Tibial artery (tissue), 4 donors: ENCODE measurements around the gene XAGE3.

Experiments
- DNase-seq, 2 donors: peaks; one replicate each; pipeline ENCODE4 v3.0.0-alpha.2; 2019
- H3K27ac ChIP-seq, 2 donors: fragments of 200-600 bp; sonication (generic) in 1 of 2; 1 replicate in 1 of 2; 2 replicates in 1 of 2; pipeline ENCODE4 v1.5.1; 2018 to 2019; ENCODE audit warnings: mild to moderate bottlenecking in 1 of 2
- H3K27me3 ChIP-seq, 2 donors: fragments of 200-600 bp; sonication (generic) in 1 of 2; one replicate each; pipeline versions ENCODE4 v1.5.1 to v1.6.0; 2016 to 2019
- H3K36me3 ChIP-seq, 3 donors: fragments of 200-600 bp; sonication (generic) in 2 of 3; one replicate each; pipeline ENCODE4 v1.5.1; 2016 to 2019; ENCODE audit warnings: mild to moderate bottlenecking in 2 of 3
- H3K4me1 ChIP-seq, 4 donors: fragments of 200-600 bp; sonication (generic) in 2 of 4; 1 replicate in 3 of 4; 2 replicates in 1 of 4; pipeline ENCODE4 v1.5.1; 2016 to 2019
- H3K4me3 ChIP-seq, 2 donors: fragments of 200-600 bp; sonication (generic) in 1 of 2; 1 replicate in 1 of 2; 2 replicates in 1 of 2; pipeline ENCODE4 v1.5.1; 2018 to 2019; ENCODE audit warnings: mild to moderate bottlenecking in 2 of 2
- H3K9me3 ChIP-seq, 3 donors: fragments of 200-600 bp; sonication (generic) in 1 of 3; one replicate each; pipeline ENCODE4 v1.5.1; 2016 to 2019
- CTCF ChIP-seq, 2 experiments: fragments of 200-600 bp in 1 of 2; fragments of 450-650 bp in 1 of 2; IDR thresholded peaks; one replicate each; pipeline ENCODE4 v1.5.1; 2017 to 2019; ENCODE audit warnings: antibody characterized with exemption in 2 of 2, mild to moderate bottlenecking in 1 of 2, moderate library complexity in 1 of 2
- intact Hi-C: fragments of 100-400 bp; cut with DNase I; formaldehyde crosslinking; loops from one replicate; pipeline ENCODE4 v1.15.0; 2023; ENCODE audit warnings: low total_unique reads

Gene XAGE3

GRCh38 chrX:52839137-52839536, 28.7 kb downstream of the XAGE3 start:
- H3K36me3 ChIP-seq, result no peaks in the 10 kb centered on the region
- H3K9me3 ChIP-seq, result peaks cover 0 to 9% (median 0%) of the 10 kb centered on the region in 3 donors
- no peak overlapping the region for H3K4me3 ChIP-seq
- H3K27ac ChIP-seq, result no peak overlapping the region
- no peak for DNase-seq
- H3K4me1 ChIP-seq, result no peaks in the 10 kb centered on the region
- intact Hi-C loops, result no loop called here
- H3K27me3 ChIP-seq, result no peaks in the 10 kb centered on the region
- no peak for TF ChIP-seq CTCF (IDR thresholded peaks at IDR 0.05)

GRCh38 chrX:52830551-52830950, 37.3 kb downstream of the XAGE3 start:
- no peak for TF ChIP-seq CTCF (IDR thresholded peaks at IDR 0.05)
- intact Hi-C loops, result no loop called here

GRCh38 chrX:52824608-52825007, 43.3 kb downstream of the XAGE3 start:
- Histone ChIP-seq H3K9me3 (no peaks in the 10 kb centered on the region), H3K27me3 (no peaks in the 10 kb centered on the region), H3K4me3 (no peak overlapping the region), H3K36me3 (no peaks in the 10 kb centered on the region), H3K27ac (no peak overlapping the region), H3K4me1 (no peaks in the 10 kb centered on the region)
- intact Hi-C loops, result no loop called here
- no peak for TF ChIP-seq CTCF (IDR thresholded peaks at IDR 0.05)
- DNase-seq, result no peak

More at GRCh38 chrX:52830551-52830950, 37.3 kb downstream of the XAGE3 start:
- DNase-seq, result no peak
- H3K9me3 ChIP-seq, result no peaks in the 10 kb centered on the region
- H3K36me3 ChIP-seq, result no peaks in the 10 kb centered on the region
- no peaks in the 10 kb centered on the region for H3K4me1 ChIP-seq
- no peak overlapping the region for H3K4me3 ChIP-seq
- H3K27ac ChIP-seq, result no peak overlapping the region
- no peaks in the 10 kb centered on the region for H3K27me3 ChIP-seq

GRCh38 chrX:52821079-52821760, 46.7 kb downstream of the XAGE3 start:
- H3K36me3 ChIP-seq, result no peaks in the 10 kb centered on the region
- no peak for DNase-seq
- no peaks in the 10 kb centered on the region for H3K27me3 ChIP-seq
- H3K4me1 ChIP-seq, result no peaks in the 10 kb centered on the region
- intact Hi-C loops, result no loop called here
- no peaks in the 10 kb centered on the region for H3K9me3 ChIP-seq
- no peak overlapping the region for H3K27ac ChIP-seq
- no peak for TF ChIP-seq CTCF (IDR thresholded peaks at IDR 0.05)
- no peak overlapping the region for H3K4me3 ChIP-seq

- H3K36me3 ChIP-seq, result no peaks in the 10 kb centered on the region
- no peak for TF ChIP-seq CTCF (IDR thresholded peaks at IDR 0.05)
- H3K27ac ChIP-seq, result no peak overlapping the region
- intact Hi-C loops, result no loop called here
- no peaks in the 10 kb centered on the region for H3K9me3 ChIP-seq
- H3K4me1 ChIP-seq, result no peaks in the 10 kb centered on the region
- H3K4me3 ChIP-seq, result no peak overlapping the region
- no peaks in the 10 kb centered on the region for H3K27me3 ChIP-seq
- DNase-seq, result no peak
These were observed 48.1 kb downstream of the XAGE3 start for GRCh38 chrX:52819788-52820187.
